Esophagus squamous epithelium (tissue), 5 donors: ENCODE data around the gene FAM151A. TPM values are rescaled to one million over a fixed set of nuclear protein-coding genes. Genes with fewer than 3 reads are reported as not detected.

Experiments
- DNase-seq: peaks from one replicate; lab custom pipeline; 2025; lab: John Stamatoyannopoulos, UW
- H3K27ac ChIP-seq, 4 donors: fragments of 200-600 bp; sonication (generic); one replicate each; pipeline ENCODE4 v1.5.1; 2016 to 2019; ENCODE audit warnings: mild to moderate bottlenecking in 1 of 4
- H3K27me3 ChIP-seq, 4 donors: fragments of 200-600 bp; sonication (generic); 1 replicate in 3 of 4; 2 replicates in 1 of 4; pipeline versions ENCODE4 v1.5.1 to v1.6.0; 2017 to 2021; ENCODE audit warnings: antibody characterized with exemption in 1 of 4
- H3K36me3 ChIP-seq, 3 donors: fragments of 200-600 bp; sonication (generic); one replicate each; pipeline ENCODE4 v1.5.1; 2016 to 2019
- H3K4me1 ChIP-seq, 3 donors: fragments of 200-600 bp; sonication (generic); one replicate each; pipeline ENCODE4 v1.5.1; 2017 to 2019
- H3K4me3 ChIP-seq, 4 donors: fragments of 200-600 bp; sonication (generic); 1 replicate in 3 of 4; 2 replicates in 1 of 4; pipeline ENCODE4 v1.5.1; 2016 to 2019; ENCODE audit warnings: mild to moderate bottlenecking in 2 of 4, moderate library complexity in 1 of 4
- H3K9me3 ChIP-seq, 3 donors: fragments of 200-600 bp; sonication (generic); one replicate each; pipeline ENCODE4 v1.5.1; 2016 to 2019
- CTCF ChIP-seq, 6 experiments: fragments of 450-650 bp in 4 of 6; fragments of 200-600 bp in 2 of 6; sonication (generic) in 2 of 6; IDR thresholded peaks; one replicate each; pipeline ENCODE4 v1.5.1; 2016 to 2019; ENCODE audit warnings: antibody characterized with exemption in 6 of 6, mild to moderate bottlenecking in 4 of 6, moderate library complexity in 4 of 6
- POLR2A ChIP-seq, 4 donors: fragments of 450-650 bp; IDR thresholded peaks; one replicate each; pipeline ENCODE4 v1.6.1; 2017; ENCODE audit warnings: antibody characterized with exemption in 4 of 4, mild to moderate bottlenecking in 4 of 4, moderate library complexity in 3 of 4
- WGBS, 2 donors: methylation state at CpG; one replicate each; pipeline ENCODE4 v1.1.5; 2018; 5-methylcytosine and 5-hydroxymethylcytosine counted together
- intact Hi-C: fragments of 100-400 bp; cut with DNase I; formaldehyde crosslinking; loops from one replicate; pipeline ENCODE4 v1.15.0; 2022
- total RNA-seq, 4 donors: library from RNA; depleted of rRNA; stranded (reverse); fragments of >200 nt; gene quantifications; one replicate each; pipeline ENCODE4 v1.1.0, GENCODE V29; 2016
- donor health status: DM: yes; HTN: yes; CAD: no.

The FAM151A gene
- total RNA-seq, 4 donors from 2014 or later = 0.35 TPM; not detected in 3

GRCh38 chr1:54614563-54614962, 8.8 kb downstream of the FAM151A start:
- DNase-seq = no peak
- Histone ChIP-seq H3K4me1 (peaks cover 0 to 10% (median 0%) of the 10 kb centered on the region in 3 donors), H3K27ac (no peak overlapping the region), H3K9me3 (no peaks in the 10 kb centered on the region), H3K36me3 (peaks cover 0 to 7% (median 0%) of the 10 kb centered on the region in 3 donors), H3K27me3 (no peaks in the 10 kb centered on the region), H3K4me3 (no peak overlapping the region)
- 76 to 80% methylated on average over 8 of the region's 8 CpGs for WGBS, 2 donors
- intact Hi-C loops = no loop called here
- TF ChIP-seq POLR2A (IDR thresholded peaks at IDR 0.05) (no peak), CTCF (IDR thresholded peaks at IDR 0.05) (no peak)

DNA sequence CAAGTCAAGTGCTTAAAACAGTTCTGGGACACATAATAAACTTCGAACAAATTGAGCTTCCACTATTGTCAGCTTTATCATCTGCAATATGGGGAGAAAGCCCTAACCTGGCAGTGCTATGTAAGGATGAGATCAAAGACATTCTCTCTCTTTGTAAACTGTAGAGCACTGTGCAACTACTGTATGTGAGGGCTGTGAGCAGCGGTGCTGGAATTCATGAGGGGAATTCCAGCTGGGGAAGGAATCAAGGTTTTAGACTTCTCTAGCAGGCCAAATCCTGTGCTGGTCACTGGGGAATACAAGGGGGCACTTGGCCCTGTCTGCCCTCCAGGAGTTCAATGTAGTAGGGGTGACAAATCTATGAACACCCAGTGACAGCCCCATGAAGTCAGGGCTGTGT, 9.3 kb downstream of the FAM151A start:
- Histone ChIP-seq H3K4me1 (peaks cover 0 to 10% (median 0%) of the 10 kb centered on the region in 3 donors), H3K4me3 (no peak overlapping the region), H3K27me3 (no peaks in the 10 kb centered on the region), H3K9me3 (no peaks in the 10 kb centered on the region), H3K36me3 (peaks cover 0 to 13% (median 0%) of the 10 kb centered on the region in 3 donors), H3K27ac (no peak overlapping the region)
- no peak for DNase-seq
- 46 to 55% methylated on average over 2 of the region's 2 CpGs for WGBS, 2 donors
- intact Hi-C loops = no loop called here
- TF ChIP-seq CTCF (IDR thresholded peaks at IDR 0.05) (no peak), POLR2A (IDR thresholded peaks at IDR 0.05) (no peak)

GRCh38 chr1:54611621-54612020, 11.7 kb downstream of the FAM151A start:
- Histone ChIP-seq H3K9me3 (no peaks in the 10 kb centered on the region), H3K4me3 (no peak overlapping the region), H3K27me3 (no peaks in the 10 kb centered on the region), H3K36me3 (peaks cover 0 to 34% (median 0%) of the 10 kb centered on the region in 3 donors), H3K27ac (no peak overlapping the region), H3K4me1 (peaks cover 0 to 10% (median 0%) of the 10 kb centered on the region in 3 donors)
- 40 to 91% methylated on average over 1 to 8 of the region's 8 CpGs for WGBS, 2 donors
- no peak for DNase-seq
- intact Hi-C loops = no loop called here
- TF ChIP-seq POLR2A (IDR thresholded peaks at IDR 0.05) (no peak), CTCF (IDR thresholded peaks at IDR 0.05) (no peak)

- WGBS, 2 donors = 94% methylated on average over 11 to 16 of the region's 18 CpGs
- no peak for DNase-seq
- peaks cover 0 to 40% (median 0%) of the 10 kb centered on the region in 3 donors for H3K36me3 ChIP-seq
- peaks cover 0 to 7% (median 0%) of the 10 kb centered on the region in 3 donors for H3K4me1 ChIP-seq
- H3K9me3 ChIP-seq = no peaks in the 10 kb centered on the region
- no peaks in the 10 kb centered on the region for H3K27me3 ChIP-seq
- H3K27ac ChIP-seq = no peak overlapping the region
- intact Hi-C loops = no loop called here
- no peak overlapping the region for H3K4me3 ChIP-seq
- TF ChIP-seq POLR2A (IDR thresholded peaks at IDR 0.05) = no peak
- no peak for TF ChIP-seq CTCF (IDR thresholded peaks at IDR 0.05)
Observed at GRCh38 chr1:54610601-54611580, 12.4 kb downstream of the FAM151A start.

- no peak overlapping the region for H3K4me3 ChIP-seq
- intact Hi-C loops = no loop called here
- TF ChIP-seq CTCF (IDR thresholded peaks at IDR 0.05) = no peak
- no peaks in the 10 kb centered on the region for H3K27me3 ChIP-seq
- H3K36me3 ChIP-seq = peaks cover 0 to 42% (median 0%) of the 10 kb centered on the region in 3 donors
- H3K4me1 ChIP-seq = peaks cover 0 to 2% (median 0%) of the 10 kb centered on the region in 3 donors
- 80 to 100% methylated on average over 1 to 2 of the region's 6 CpGs for WGBS, 2 donors
- no peaks in the 10 kb centered on the region for H3K9me3 ChIP-seq
- no peak overlapping the region for H3K27ac ChIP-seq
- no peak for DNase-seq
Observed at GRCh38 chr1:54610048-54610447, 13.3 kb downstream of the FAM151A start.
